Esophagus muscularis mucosa (tissue), 4 donors: ENCODE data around the gene ADGRL4. TPM values are rescaled to one million over a fixed set of nuclear protein-coding genes. Genes with fewer than 3 reads are reported as not detected.
A peak's percentile ranks its signal among the peaks of the same experiment; 100 is the strongest.

ENCODE experiments used
- DNase-seq: peaks from one replicate; pipeline ENCODE4 v3.0.0-alpha.2; 2017; ENCODE audit errors: extremely low spot score
- H3K27ac ChIP-seq, 4 donors: fragments of 200-600 bp; sonication (generic); replicated peaks in 1 of 4; 1 replicate in 3 of 4; 2 replicates in 1 of 4; pipeline ENCODE4 v1.5.1; 2016 to 2019; ENCODE audit warnings: mild to moderate bottlenecking in 1 of 4
- H3K27me3 ChIP-seq, 4 donors: fragments of 200-600 bp; sonication (generic); one replicate each; pipeline versions ENCODE4 v1.5.1 to v1.6.0; 2016 to 2019
- H3K36me3 ChIP-seq, 4 donors: fragments of 200-600 bp; sonication (generic); one replicate each; pipeline ENCODE4 v1.5.1; 2016 to 2019
- H3K4me1 ChIP-seq, 4 donors: fragments of 200-600 bp; sonication (generic); one replicate each; pipeline ENCODE4 v1.5.1; 2016 to 2019
- H3K4me3 ChIP-seq, 4 donors: fragments of 200-600 bp; sonication (generic); 1 replicate in 2 of 4; 2 replicates in 2 of 4; pipeline ENCODE4 v1.5.1; 2016 to 2019; ENCODE audit warnings: mild to moderate bottlenecking in 4 of 4, moderate library complexity in 1 of 4
- H3K9me3 ChIP-seq, 4 donors: fragments of 200-600 bp; sonication (generic); 1 replicate in 3 of 4; 2 replicates in 1 of 4; pipeline ENCODE4 v1.5.1; 2016 to 2019
- CTCF ChIP-seq, 3 experiments: fragments of 200-600 bp in 2 of 3; fragments of 450-650 bp in 1 of 3; sonication (generic) in 2 of 3; IDR thresholded peaks; one replicate each; pipeline ENCODE4 v1.5.1; 2017 to 2019; ENCODE audit warnings: antibody characterized with exemption in 3 of 3, mild to moderate bottlenecking in 2 of 3, moderate library complexity in 1 of 3
- EP300 ChIP-seq: sonication (generic); formaldehyde crosslinking; IDR thresholded peaks from one replicate; pipeline ENCODE4 v1.6.1; 2017; ENCODE audit warnings: antibody characterized with exemption
- POLR2A ChIP-seq: fragments of 450-650 bp; IDR thresholded peaks from one replicate; pipeline ENCODE4 v1.6.1; 2017; ENCODE audit warnings: antibody characterized with exemption, moderate library complexity, mild to moderate bottlenecking, low read depth
- POLR2AphosphoS5 ChIP-seq, 2 donors: sonication (generic); formaldehyde crosslinking; IDR thresholded peaks; one replicate each; pipeline ENCODE4 v1.6.1; 2017; ENCODE audit warnings: antibody characterized with exemption in 2 of 2
- WGBS: methylation state at CpG from one replicate; pipeline ENCODE4 v1.1.5; 2018; 5-methylcytosine and 5-hydroxymethylcytosine counted together
- intact Hi-C: fragments of 100-400 bp; cut with DNase I; formaldehyde crosslinking; loops from one replicate; pipeline ENCODE4 v1.15.1; 2023
- total RNA-seq, 4 donors: library from RNA; depleted of rRNA; stranded (reverse); fragments of >200 nt; gene quantifications; one replicate each; pipeline versions ENCODE4 v1.1.0 to v1.2.1, GENCODE V29; 2016

ADGRL4 gene
- total RNA-seq, 4 donors from 2014 or later: 18.7 to 34.9 (median 32.6) TPM

GRCh38 chr1:79042539-79042938, 36.0 kb upstream of the ADGRL4 start:
- WGBS: 41% methylated on average over 2 of the region's 2 CpGs
- Histone ChIP-seq H3K4me1 (no peaks in the 10 kb centered on the region), H3K9me3 (no peaks in the 10 kb centered on the region), H3K27ac (no peak overlapping the region), H3K27me3 (no peaks in the 10 kb centered on the region), H3K36me3 (no peaks in the 10 kb centered on the region), H3K4me3 (no peak overlapping the region)
- DNase-seq: no peak
- TF ChIP-seq EP300 (no peak), POLR2AphosphoS5 (IDR thresholded peaks at IDR 0.05) (no peak), CTCF (IDR thresholded peaks at IDR 0.05) (no peak), POLR2A (no peak)
- intact Hi-C loops: no loop called here

DNA sequence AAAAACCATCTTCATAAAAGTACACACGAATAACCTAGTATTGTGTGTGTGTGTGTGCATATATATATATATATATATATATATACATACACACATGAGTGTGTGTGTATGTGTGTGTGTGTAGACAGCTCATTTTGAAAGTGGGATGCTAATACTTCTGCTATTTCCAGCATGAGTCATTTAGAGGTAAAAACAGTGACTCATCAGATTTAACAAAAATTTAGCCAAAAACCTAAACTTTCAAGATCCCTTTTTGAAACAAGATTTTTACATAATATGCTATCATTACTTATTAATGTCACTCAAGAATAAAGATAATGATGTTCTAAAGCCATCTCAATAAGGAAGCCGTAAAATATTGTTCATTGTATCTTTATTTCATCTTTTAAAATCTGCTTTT, 35.6 kb upstream of the ADGRL4 start:
- DNase-seq: no peak
- intact Hi-C loops: no loop called here
- no peaks in the 10 kb centered on the region for H3K36me3 ChIP-seq
- H3K27me3 ChIP-seq: no peaks in the 10 kb centered on the region
- H3K27ac ChIP-seq: no peak overlapping the region
- TF ChIP-seq EP300 (no peak), CTCF (IDR thresholded peaks at IDR 0.05) (no peak), POLR2A (no peak), POLR2AphosphoS5 (IDR thresholded peaks at IDR 0.05) (no peak)
- 69% methylated on average over 2 of the region's 2 CpGs for WGBS
- H3K9me3 ChIP-seq: peaks cover 0 to 4% (median 2%) of the 10 kb centered on the region in 4 donors
- H3K4me1 ChIP-seq: no peaks in the 10 kb centered on the region
- H3K4me3 ChIP-seq: no peak overlapping the region

GRCh38 chr1:79041666-79042065, 35.1 kb upstream of the ADGRL4 start:
- H3K27ac ChIP-seq: no peak overlapping the region

DNA sequence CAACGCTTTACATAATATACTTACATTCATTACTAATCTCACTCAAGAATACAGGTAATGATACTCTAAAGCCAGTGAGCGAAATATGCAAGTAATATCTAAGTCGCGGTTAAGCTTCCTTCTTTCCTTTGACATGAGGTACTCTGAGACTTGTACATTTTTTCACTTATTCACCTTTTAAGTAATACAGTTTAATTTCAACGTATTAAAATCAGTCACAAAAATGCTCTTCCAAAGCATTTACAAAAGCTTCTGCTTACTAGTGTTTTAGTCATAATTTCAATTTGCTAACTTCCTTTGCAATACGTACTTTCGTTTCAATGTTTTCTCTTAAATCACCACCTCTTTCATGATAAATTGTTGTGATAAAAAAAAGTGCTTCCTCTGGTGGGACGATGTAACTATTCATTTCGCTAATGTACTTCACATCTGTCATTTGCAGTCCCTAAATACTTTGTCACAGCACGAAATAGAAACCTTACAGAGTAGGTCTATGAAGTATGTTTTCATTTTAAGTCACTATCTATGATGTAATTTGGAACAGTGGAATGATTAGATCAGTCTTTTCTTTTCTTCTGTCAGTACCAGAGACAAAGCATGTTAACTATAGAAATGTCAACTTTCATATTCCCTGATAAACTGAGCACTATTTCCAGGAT, 34.0 kb upstream of the ADGRL4 start:
- TF ChIP-seq EP300 (no peak), CTCF (IDR thresholded peaks at IDR 0.05) (no peak), POLR2AphosphoS5 (IDR thresholded peaks at IDR 0.05) (no peak), POLR2A (no peak)
- 53% methylated on average over 10 of the region's 10 CpGs for WGBS
- H3K36me3 ChIP-seq: no peaks in the 10 kb centered on the region
- H3K27ac ChIP-seq: no peak overlapping the region
- H3K9me3 ChIP-seq: peaks cover 0 to 9% (median 4%) of the 10 kb centered on the region in 4 donors
- no peak for DNase-seq
- intact Hi-C loops: no loop called here
- H3K27me3 ChIP-seq: no peaks in the 10 kb centered on the region
- no peaks in the 10 kb centered on the region for H3K4me1 ChIP-seq
- peak overlapping the region; percentile 14 to 35 (median 21) for H3K4me3 ChIP-seq

More at GRCh38 chr1:79041666-79042065, 35.1 kb upstream of the ADGRL4 start:
- TF ChIP-seq CTCF (IDR thresholded peaks at IDR 0.05) (no peak), POLR2A (no peak), POLR2AphosphoS5 (IDR thresholded peaks at IDR 0.05) (no peak), EP300 (no peak)
- Histone ChIP-seq H3K4me1 (no peaks in the 10 kb centered on the region), H3K9me3 (peaks cover 0 to 9% (median 4%) of the 10 kb centered on the region in 4 donors), H3K27me3 (no peaks in the 10 kb centered on the region), H3K36me3 (no peaks in the 10 kb centered on the region), H3K4me3 (no peak overlapping the region)
- intact Hi-C loops: no loop called here
- 96% methylated on average over 3 of the region's 3 CpGs for WGBS
- no peak for DNase-seq

GRCh38 chr1:79037085-79037484, 30.6 kb upstream of the ADGRL4 start:
- H3K9me3 ChIP-seq: peaks cover 0 to 9% (median 4%) of the 10 kb centered on the region in 4 donors
- no peak overlapping the region for H3K4me3 ChIP-seq
- DNase-seq: no peak
- TF ChIP-seq POLR2AphosphoS5 (IDR thresholded peaks at IDR 0.05) (no peak), POLR2A (no peak), EP300 (no peak), CTCF (IDR thresholded peaks at IDR 0.05) (no peak)
- intact Hi-C loops: no loop called here
- 87% methylated on average over 2 of the region's 2 CpGs for WGBS
- H3K36me3 ChIP-seq: no peaks in the 10 kb centered on the region
- no peaks in the 10 kb centered on the region for H3K27me3 ChIP-seq
- no peak overlapping the region for H3K27ac ChIP-seq
- no peaks in the 10 kb centered on the region for H3K4me1 ChIP-seq
